ENCODE measurements around the gene NOX3. TPM values are rescaled to one million over a fixed set of nuclear protein-coding genes. Genes with fewer than 3 reads are reported as not detected.

NOX3 gene
- total RNA-seq, 1 experiment from 2014 or later, result 0.10 TPM

DNA sequence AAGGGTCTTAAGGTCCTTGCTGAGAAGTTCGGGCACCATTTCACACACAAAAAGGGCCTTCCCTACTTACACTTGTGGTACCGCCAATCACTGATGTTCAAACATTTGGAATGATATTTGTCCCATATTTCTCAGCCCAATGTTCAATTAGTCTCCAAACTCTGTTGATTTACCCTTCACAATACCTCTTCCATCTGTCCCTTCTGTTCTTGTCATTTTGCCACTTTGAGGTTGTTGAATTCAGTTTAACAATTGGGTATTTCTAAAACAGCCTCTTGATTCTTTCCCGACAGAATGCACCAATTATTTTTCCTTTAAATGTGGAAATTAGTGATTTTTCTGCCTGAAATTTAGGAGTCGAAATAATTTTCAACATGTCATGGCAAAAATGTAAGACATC, 46.2 kb downstream of the NOX3 start:
- in situ Hi-C loops (cut with HindIII; ENCODE audit: low sequenced_read_pairs), result no loop called here
- DNase-seq (ENCODE audit: low spot score), result no peak

DNA sequence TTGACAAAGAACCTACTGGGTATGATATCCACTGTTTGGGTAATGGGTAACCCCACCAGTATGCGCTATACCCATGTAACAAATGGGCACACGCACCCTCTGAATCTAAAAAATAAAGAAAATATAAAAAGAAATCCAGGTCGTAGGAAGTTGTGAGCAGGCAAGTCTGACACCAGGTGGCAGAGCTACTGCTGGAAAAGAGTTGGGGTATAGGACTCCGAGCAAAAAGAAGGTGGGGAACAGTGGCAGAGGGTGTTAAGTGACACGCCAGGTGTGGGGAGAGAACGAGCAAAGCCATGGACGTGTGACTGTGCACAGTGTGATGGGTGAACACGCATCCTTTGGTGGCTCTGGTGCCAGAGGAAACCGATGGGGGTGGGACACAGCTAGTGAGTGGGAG, 46.7 kb downstream of the NOX3 start:
- in situ Hi-C loops (cut with HindIII; ENCODE audit: low sequenced_read_pairs), result no loop called here
- no peak for DNase-seq (ENCODE audit: low spot score)

GRCh38 chr6:155408231-155408630, 47.4 kb downstream of the NOX3 start:
- DNase-seq (ENCODE audit: low spot score), result no peak
- in situ Hi-C loops (cut with HindIII; ENCODE audit: low sequenced_read_pairs), result no loop called here

GRCh38 chr6:155406801-155407200, 48.8 kb downstream of the NOX3 start:
- in situ Hi-C loops (cut with HindIII; ENCODE audit: low sequenced_read_pairs), result no loop called here
- DNase-seq (ENCODE audit: low spot score), result no peak

DNA sequence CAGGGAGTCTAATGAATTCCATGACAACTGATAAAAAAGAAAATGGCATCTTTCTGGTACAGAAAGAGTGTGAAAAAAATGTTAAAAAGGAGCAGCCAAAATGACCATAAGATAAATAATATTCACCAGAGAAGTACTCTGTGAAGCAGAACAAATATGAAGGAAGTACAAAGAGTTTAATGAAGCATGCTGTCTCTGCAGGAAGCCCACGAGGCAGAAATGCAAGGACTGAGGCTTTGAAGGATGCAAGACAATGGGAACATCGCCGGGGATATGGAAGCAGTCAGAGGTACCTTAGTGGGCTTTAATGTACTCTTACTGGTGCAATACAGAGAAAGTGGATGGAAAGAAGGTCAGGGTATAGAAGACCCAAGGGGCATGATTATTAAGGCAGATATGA, 50.7 kb downstream of the NOX3 start:
- in situ Hi-C loops (cut with HindIII; ENCODE audit: low sequenced_read_pairs), result no loop called here

GRCh38 chr6:155402656-155403304, 52.9 kb downstream of the NOX3 start:
- in situ Hi-C loops (cut with HindIII; ENCODE audit: low sequenced_read_pairs), result no loop called here
- DNase-seq (ENCODE audit: low spot score), result no peak

More for the DNA sequence above, 50.7 kb downstream of the NOX3 start:
- no peak for DNase-seq (ENCODE audit: low spot score)

- in situ Hi-C loops (cut with HindIII; ENCODE audit: low sequenced_read_pairs), result no loop called here
- peak; percentile 17 for DNase-seq (ENCODE audit: low spot score)
Observed at GRCh38 chr6:155400654-155400965, 55.0 kb downstream of the NOX3 start.

- DNase-seq (ENCODE audit: low spot score), result no peak
- in situ Hi-C loops (cut with HindIII; ENCODE audit: low sequenced_read_pairs), result no loop called here
Observed at GRCh38 chr6:155399745-155400653, 55.6 kb downstream of the NOX3 start.

DNA sequence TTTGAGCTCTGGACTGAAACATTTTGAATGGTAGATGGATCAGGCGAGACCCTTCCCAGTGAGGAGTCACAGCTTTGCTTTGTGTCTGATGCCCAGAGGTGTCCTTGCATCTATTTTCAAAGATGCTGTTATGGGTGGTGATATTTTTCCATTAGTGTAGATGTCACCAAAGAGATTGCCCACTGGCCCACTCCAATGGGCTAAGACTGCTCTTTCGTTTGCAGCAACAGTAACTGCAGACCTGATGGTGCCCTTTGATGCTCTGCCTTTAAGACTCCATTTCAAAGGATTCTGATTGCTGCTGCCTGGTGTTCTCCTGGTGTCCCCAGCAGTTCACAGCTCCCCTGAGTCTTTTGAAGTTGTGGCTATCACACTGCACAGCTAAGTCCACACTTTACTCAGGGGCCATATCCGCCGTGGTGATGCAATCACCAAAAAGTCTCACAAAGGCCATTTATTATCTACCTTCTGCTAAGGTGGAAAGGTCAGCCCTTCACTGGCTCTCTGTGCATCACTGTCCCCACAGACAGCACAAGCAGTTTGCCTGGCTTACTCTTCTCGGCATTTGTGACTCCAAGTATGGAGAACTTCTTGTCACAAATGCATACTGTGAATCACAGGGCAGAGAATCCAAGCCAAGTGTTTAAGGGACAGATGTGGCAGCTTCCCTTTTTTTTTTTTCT, 56.4 kb downstream of the NOX3 start:
- in situ Hi-C loops (cut with HindIII; ENCODE audit: low sequenced_read_pairs), result no loop called here
- no peak for DNase-seq (ENCODE audit: low spot score)

- in situ Hi-C loops (cut with HindIII; ENCODE audit: low sequenced_read_pairs), result no loop called here
- no peak for DNase-seq (ENCODE audit: low spot score)
Observed at GRCh38 chr6:155398701-155399061, 57.0 kb downstream of the NOX3 start.

- no peak for DNase-seq (ENCODE audit: low spot score)
- in situ Hi-C loops (cut with HindIII; ENCODE audit: low sequenced_read_pairs), result no loop called here
Observed at GRCh38 chr6:155398221-155398620, 57.4 kb downstream of the NOX3 start.

GRCh38 chr6:155397172-155397705, 58.4 kb downstream of the NOX3 start:
- DNase-seq (ENCODE audit: low spot score), result no peak
- in situ Hi-C loops (cut with HindIII; ENCODE audit: low sequenced_read_pairs), result no loop called here

GRCh38 chr6:155396605-155397004, 59.0 kb downstream of the NOX3 start:
- no peak for DNase-seq (ENCODE audit: low spot score)
- in situ Hi-C loops (cut with HindIII; ENCODE audit: low sequenced_read_pairs), result no loop called here

DNA sequence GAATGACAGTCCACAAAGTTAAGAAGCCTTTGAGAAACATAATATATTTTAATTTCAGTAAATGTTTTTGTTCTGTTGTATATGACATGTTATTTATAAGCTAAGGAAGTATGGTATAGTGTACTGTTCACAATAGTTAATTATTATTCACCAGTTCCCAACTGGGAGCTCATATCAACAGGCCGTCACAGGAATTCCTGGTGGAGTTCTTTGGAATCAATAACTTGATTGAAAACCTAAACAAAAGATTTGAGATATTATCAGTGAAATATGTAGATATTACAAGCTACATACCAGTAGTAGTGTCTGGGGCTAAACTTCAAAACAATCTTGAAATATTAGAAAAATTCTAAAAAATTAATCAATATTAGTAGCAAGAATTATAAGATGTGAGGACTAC, 60.3 kb downstream of the NOX3 start:
- DNase-seq (ENCODE audit: low spot score), result no peak
- in situ Hi-C loops (cut with HindIII; ENCODE audit: low sequenced_read_pairs), result no loop called here

GRCh38 chr6:155389130-155389529, 66.5 kb downstream of the NOX3 start:
- in situ Hi-C loops (cut with HindIII; ENCODE audit: low sequenced_read_pairs), result no loop called here
- DNase-seq (ENCODE audit: low spot score), result no peak

DNA sequence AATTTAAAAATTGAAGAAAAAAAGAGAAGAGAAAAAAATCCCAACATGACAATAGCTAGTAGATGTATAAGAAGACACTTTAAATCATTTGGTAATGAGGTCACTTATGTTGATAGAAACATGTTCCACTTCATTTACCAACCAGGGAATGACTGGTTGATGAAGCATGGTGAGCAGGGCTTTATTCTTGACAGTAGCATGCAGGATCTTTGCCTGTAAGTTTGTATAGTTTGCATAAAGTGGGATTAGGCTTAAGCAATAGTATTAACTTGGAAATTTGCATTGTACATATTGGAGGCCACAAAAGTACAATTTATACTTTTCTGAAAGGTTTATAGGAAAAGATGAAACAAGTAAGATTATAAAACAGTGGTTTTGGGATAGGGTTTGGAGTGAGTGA, 67.0 kb downstream of the NOX3 start:
- DNase-seq (ENCODE audit: low spot score), result no peak
- in situ Hi-C loops (cut with HindIII; ENCODE audit: low sequenced_read_pairs), result no loop called here

DNA sequence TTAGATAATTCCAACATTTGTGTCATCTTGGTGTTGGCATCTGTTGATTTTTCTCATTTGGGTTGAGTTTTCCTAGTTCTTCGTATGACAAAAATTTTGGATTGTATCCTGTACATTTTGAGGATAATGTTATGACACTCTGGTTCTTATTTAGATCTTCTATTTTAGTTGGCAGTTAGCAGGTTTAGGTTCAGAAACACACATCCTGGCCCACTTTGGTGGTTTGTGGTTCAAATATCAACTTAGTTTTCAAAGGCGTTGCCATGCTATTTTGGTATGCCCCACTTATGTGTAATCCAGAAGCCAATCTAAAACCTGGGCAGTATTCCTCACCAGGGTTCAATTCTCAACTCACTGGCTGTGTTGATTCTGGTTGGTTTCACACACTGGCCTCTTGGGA, 68.2 kb downstream of the NOX3 start:
- DNase-seq (ENCODE audit: low spot score), result no peak
- in situ Hi-C loops (cut with HindIII; ENCODE audit: low sequenced_read_pairs), result no loop called here

DNA sequence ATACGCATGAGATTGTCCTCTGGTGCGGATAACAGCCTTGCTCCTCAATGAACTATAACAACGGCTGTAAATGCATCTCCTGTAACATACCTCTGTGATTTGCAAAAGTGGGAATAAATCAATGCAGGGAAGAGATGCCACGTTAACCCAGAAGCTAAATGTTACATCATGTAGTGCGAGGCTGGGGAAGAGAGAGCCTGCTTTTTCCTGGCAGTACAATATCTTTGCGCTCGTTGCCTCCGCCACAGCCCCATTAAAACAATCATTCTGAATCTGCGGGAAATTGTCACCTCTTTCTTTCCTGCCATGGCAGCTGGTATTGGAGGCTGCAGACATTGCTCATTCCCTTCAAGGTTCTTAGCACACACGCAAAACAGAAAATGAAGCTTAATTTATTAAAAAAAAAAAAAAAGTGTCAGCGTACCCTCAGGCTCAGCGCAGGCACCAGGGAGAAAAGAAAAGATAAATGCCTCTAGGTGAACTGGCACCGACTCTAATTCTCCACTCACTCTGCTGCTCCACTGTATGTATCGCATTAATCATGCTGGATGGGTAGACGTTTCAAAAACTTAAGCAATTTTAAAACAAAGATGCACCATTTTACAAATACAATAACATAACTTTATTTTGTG, 71.2 kb downstream of the NOX3 start:
- DNase-seq (ENCODE audit: low spot score), result no peak
- in situ Hi-C loops (cut with HindIII; ENCODE audit: low sequenced_read_pairs), result no loop called here

- no peak for DNase-seq (ENCODE audit: low spot score)
- in situ Hi-C loops (cut with HindIII; ENCODE audit: low sequenced_read_pairs), result no loop called here
Observed at GRCh38 chr6:155383913-155384312, 71.7 kb downstream of the NOX3 start.

GRCh38 chr6:155382338-155382685, 73.3 kb downstream of the NOX3 start:
- no peak for DNase-seq (ENCODE audit: low spot score)
- in situ Hi-C loops (cut with HindIII; ENCODE audit: low sequenced_read_pairs), result no loop called here

Data from G401 (cell line).